Renal pelvis (tissue), 4 donors: Measurements from ENCODE around the gene FOXO3. TPM values are rescaled to one million over a fixed set of nuclear protein-coding genes. Genes with fewer than 3 reads are reported as not detected.

Experiments used
- DNase-seq: peaks from one replicate; pipeline ENCODE4 v3.0.0-alpha.2; 2013
- polyA plus RNA-seq, 3 donors: library from polyadenylated mRNA; unstranded; fragments of 120-200 nt; gene quantifications; one replicate each; pipeline ENCODE4 v1.2.1, GENCODE V29; 2013; ENCODE audit not compliant: insufficient read length in 3 of 3

The FOXO3 gene
- polyA plus RNA-seq, 3 donors = 41.4 to 48.3 (median 46.6) TPM

DNA sequence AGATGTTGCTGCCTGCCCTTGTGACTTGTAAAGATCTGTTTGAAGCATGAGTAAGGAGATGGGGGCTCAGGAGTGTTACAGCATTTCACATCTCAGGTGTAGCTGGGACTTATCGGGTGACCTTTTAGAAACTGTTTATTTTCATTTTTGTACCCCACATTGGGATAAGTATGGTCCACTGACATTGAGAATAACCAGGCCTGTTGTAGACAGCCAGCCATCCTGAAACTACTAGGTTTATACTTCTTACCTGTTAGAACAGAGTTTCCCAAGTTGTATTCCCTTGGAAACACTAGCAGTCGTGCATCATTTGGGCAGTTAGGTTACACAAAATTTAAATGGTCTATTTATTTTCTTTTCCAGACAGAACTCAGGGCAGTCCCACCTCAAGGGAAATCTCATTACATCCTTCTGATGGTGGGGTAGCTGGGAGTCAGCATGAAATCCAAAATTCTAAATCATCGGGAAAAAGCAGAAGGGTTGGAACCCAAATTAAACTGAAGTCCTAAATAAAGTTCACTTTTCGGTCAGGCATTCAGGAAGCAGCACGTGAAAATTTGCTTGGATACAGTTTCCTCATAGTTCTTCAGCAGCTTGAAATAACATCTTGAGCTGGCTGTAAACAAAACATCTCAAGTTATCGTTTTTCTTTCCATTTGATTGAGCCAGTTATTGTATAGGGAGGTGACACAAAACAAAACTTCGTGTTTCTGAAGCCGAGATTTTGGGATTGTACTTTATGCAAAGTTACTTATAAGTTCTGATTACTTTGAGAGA lies 30.5 kb downstream of the FOXO3 start:
- peak; percentile 67 for DNase-seq

DNA sequence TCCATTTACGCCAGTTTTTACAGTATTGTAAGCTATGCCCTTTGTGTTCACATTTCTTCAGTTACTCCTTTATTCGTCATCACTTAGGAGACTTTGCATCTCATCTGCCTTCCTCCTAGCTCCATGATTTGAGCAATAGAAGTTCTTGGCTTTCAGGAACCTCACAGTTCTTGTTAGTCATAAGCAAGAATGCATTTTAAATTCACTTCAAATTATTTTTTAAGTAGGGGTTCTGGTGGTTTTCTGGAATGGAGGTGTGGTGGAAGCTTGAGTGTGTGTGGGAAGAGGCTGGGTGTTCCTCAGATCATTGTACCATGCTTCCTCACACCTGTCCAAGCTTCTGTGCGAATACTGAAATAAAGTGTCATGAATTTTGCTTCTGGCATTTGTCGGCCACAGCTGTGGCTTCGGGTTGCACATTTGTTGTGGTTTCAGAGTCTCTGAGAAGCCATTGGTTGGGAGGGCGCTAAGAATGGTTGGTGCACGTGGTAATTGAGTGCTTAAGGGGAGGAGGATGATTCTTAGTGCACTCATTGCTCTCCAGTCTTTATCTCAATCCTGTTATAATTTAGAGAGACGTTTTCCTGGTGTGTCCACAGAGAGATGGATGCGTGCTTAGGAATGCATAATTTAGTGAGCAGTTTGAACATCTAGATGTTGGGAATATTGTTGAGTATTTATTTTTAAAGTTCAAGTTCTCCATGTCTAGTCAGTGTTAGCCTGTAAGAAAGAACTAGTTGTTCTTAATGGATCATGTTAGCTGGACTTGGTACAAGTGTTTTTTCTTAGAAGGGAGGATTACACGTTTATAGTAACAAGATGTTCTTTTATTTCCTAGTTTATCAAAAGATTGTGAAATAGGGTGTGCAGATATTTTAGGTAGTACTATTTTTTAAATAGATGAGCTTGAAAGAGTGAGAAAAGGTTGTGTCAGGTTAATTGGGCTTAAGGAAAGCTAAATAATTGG lies 31.9 kb downstream of the FOXO3 start:
- peak; percentile 80 for DNase-seq

DNA sequence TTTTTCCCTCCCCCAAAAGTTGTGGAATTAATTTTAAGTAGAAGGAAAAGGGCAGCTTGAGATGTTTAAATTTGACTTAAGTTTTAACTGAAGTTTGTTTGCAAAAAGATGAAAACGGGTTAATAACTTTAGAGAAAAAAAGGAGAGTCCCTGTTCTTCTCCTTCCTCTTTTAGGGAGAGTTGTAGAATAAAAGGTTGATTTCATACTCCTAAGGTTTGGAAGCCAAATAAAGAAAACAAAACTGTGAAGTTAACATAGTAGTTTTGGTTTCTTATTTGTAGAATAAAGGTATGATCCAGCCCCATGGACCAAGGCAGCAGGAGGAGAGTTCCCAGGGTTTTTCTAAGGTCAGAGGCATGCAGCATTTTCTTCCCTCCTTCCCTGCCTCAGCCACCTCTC lies 33.4 kb downstream of the FOXO3 start:
- DNase-seq = no peak

DNA sequence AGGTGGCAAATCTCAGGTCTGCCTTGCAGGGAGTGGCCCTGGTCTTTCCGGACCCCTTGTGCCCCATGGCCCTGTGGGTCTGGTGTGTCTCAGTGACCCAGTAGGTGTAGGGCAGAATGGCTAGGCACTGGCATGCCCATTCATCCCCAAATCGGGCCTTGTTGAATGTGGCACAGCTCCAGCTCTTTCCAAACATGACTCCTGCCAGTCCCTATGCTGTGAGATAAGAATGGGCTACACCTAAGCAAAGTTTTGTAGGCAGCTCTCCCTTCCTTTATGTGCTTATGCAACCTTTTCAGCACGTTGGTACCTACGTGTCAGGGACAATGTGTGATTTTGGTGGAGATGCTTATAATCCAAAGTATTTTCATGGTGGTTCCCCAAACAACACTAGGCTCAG lies 33.9 kb downstream of the FOXO3 start:
- no peak for DNase-seq

DNA sequence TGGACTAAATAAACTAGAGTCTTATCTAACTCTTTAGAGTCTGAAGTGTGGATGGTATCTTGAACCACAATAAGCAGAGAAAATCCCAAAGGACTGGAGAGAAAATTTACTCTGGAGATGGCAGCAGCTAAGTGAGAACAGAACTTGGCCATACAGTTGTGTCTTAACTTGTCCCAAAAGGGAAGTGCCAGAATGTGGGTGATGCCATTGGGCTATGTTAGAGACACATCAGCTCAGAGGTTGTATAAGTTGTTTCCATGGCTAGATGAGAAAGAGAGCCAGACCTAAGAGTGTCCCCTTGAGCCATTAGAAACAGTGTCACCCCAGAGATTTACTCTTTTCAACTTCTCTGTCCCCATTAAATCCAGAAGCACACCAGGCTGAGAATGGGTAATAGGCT lies 36.2 kb downstream of the FOXO3 start:
- no peak for DNase-seq

DNA sequence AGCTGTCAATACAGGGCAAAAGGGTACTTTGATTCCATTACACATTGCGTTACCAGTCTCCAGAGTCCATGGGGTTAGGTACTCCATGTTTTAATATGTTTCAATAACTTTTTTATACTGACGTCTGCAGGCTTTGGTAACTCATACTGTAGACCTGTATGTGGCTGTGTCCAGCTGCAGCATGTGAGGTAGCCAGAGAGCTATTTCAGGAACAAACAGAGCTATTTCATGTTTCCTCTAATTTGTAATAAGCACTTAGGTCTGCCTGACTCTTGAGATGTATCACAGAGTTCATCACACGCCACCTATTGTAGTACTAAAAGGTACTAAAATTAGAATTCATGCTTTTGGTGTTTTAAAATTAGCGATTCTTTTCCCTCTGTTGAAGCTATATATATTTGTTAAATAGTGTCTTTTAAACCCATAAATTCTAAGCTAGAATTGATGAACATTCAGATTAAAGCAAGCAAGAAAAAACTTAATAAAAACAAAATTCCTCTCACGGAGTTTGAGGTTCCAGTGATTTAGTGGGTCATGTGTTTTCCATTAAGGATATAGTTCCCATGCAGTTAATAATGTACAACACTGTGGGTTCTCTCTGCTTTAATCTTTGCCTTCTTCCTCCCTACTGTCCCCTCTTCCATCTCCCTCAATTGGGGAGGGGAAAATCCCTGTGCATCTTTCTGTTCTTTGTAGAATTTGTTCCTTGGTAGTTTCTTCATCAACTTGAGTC lies 37.0 kb downstream of the FOXO3 start:
- no peak for DNase-seq

DNA sequence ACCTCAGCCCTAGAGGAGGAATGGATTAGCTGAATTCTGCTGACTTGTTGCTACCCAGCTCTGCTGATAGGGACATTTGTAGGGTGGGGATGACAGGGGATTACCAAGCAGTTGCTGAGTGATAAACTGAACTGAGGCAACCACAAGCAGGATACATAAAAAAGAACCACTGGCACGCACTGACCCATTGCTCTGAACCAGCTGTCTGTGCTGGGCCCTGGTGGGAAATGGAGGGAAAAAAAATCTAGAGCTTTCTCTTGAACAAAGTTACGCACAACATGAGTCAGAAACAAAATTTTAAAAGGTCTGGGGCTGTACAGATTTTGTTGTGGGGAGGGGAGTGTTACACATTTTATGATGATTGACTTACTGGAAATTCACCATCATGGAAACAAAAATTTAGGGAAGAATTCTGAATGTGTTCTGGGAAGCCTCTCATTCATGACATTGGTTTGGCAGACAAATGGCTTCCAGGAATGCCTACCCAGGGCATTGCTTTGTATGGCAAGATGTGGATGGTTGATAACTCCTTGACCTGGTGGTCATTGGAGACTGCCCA lies 37.7 kb downstream of the FOXO3 start:
- DNase-seq = no peak

DNA sequence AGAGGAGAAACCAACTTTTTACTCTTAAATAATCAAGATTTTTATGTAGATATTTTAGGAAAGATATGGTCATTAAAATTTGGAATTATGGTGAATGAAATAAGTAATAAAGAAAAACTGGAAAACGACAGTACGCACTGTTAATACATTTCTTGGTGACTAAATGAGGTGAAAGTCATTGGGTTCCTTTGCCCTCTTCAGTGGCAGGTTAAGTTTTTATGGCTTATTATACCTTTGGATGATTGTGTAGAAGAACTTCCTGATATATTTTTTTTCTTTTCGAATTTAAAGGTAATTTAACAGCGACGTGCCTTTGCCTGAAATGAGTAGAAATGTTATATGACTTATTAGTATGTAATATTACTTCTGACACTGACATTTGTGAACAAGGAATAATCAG lies 43.4 kb downstream of the FOXO3 start:
- DNase-seq = no peak

DNA sequence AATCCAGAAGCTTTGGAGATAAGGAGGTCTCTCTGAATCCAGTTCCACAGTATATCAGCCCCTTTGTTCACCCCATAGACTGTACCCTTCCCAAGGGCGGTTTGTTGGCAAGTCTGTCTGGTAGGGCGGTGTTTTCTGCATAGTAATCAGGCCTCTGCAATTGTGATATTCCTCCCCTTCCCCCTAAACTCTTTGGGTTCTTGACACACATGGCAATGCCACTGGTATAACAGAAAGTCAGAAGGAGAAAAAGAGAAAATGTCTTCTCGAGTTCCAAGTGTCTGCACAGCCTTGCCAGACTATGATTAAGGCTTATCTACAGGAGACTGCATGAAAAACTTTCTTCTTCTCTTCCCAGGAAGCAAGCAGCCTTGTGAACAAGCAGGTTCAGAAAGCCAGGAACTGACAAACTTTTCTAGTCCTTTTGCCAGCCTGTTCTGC lies 45.6 kb downstream of the FOXO3 start:
- no peak for DNase-seq

DNA sequence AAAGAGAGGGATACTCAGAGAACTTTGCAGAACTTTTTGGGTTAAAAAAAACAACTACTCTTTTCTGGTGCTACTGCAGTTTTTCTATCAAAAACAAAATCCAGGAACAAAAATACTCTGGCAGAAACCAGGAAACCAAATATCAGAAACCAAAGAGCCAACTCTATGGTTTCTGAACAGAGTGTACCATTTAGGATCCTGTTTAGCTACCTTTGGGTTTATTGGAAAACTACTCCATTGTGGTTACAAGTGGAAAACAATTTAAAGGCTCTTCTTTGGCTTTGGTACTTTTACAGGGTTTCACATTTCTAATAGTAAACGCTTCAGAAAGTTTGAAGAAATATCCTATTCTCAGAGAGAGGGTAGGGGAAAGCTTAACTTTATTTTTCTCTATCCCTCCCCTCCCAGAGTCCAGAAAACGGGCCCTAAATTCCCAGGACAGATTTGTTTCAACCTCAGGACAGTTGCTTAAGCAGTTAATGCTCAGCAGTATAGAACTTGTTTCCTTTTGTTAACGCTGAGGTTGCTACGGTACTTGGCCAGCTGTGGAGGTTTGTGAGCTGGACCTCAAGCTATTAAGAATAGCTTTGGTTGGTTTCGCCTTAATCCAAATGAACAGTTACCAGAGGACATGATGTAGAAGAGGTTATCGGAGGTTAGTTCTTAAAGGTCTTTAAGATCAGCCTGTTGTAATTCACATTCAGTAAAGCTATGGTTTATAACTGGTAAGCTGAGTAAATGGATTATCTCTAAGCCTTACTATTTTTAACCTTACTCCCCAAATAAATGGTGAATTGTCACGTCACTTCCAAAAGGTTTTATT lies 47.9 kb downstream of the FOXO3 start:
- DNase-seq = no peak

DNA sequence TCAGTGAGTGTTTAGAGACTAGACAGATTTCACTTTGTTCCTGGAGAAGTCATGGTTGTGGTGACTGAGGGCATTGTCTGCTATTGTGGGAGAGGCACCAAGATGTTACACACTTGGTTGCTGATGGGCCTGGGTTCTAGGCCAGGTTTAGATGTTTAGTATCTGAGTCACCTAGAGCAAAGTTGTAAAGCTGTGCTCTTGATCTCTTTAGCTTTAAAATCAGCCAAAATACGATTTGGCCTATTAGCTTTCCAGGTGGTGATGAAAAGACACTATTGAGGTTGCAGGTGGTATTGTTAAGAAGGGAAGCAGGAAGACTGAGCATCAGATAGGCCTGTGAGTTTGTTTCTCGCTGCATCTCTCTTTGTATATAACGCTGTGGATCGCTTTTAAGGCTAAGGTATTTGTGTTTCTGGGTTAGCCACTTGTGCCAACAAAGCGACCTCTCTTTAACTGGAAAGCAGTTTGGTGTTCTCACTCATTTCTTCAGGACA lies 48.6 kb downstream of the FOXO3 start:
- no peak for DNase-seq

DNA sequence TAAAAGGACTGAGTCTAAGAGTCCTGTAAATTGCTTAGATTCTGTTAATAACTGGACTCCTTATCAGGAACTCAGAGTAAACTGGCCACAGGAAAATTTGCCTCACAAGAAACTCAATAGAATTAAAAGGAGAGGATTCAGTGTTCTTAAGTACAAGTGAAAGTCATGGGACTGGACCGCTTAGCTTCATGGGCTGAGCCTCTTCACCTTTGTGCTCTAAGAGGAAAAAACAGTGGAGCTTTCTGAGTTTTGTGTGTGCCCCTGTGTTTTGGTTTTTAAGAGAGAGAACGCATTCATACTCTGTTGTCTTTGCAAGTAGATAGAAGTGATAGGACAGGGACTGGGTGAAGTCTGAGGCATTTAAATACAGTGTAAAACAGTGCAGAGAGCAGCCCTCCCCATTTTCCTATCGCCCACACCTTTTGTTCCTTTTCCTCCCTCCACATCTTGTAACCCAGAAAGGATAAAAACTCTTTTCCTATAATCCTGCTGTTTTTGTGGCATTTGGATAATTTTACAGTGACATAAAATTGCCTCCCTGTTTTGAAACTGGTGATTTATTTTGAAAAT lies 49.6 kb downstream of the FOXO3 start:
- no peak for DNase-seq

DNA sequence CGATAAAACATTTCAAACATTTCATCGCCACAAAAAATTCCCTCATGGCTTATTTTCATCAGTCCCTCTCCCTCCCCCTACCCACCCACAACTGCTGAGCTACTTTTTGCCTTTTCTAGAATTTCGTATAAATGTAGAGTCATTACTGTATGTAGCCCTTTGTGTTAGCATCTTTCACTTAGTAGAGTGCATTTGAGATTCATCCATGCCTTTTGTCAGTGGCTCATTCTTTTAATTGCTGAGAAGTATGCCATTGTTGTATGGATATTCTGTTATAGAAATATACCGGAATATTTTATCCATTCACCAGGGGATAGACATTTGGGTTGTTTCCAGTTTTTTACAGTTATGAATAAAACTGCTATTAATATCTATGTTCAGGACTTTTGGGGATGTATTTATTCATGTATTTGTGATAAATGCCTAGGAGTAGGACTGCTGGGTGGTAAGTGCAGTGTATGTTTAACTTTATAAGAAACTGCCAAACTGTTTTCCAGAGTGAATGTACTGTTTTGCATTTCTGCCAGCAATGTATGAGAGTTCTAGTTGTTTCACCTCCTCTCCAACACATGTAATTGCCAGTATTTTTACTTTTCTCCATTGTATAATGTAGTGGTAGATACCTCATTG lies 50.4 kb downstream of the FOXO3 start:
- DNase-seq = no peak

DNA sequence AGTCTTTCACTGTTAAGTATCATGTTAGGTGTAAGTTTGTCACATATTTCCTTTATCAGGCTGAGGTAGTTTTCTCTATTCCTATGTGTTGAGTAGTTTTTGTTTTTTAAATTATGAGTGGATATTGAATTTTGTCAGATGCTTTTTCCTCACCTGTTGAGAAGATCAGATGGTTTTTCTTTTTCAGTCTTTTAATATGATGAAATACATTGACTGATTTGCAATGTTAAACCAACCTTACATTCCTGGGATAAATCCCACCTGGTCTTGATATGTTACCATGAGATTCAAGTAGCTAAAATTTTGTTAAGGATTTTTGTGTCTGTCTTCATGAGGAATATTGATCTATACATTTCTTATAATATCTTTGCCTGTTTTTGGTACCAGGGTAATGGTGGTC lies 52.1 kb downstream of the FOXO3 start:
- DNase-seq = no peak

DNA sequence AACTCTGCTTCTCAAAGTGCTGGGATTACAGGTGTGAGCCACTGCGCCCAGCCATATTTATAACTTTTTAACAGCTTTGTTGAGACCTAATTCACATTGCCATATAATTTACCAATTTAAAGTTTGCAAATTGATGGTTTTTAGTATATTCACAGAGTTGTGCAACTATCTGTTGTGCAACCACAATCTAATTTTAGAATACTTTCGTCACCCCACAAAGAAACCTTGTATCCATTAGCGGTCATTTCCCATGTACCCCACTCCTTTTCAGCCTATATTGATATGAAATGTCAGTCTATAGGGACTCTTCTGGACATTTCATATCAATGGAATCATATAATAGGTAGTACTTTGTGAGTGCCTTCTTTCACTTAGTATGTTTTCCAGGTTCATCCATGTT lies 55.8 kb downstream of the FOXO3 start:
- DNase-seq = no peak

DNA sequence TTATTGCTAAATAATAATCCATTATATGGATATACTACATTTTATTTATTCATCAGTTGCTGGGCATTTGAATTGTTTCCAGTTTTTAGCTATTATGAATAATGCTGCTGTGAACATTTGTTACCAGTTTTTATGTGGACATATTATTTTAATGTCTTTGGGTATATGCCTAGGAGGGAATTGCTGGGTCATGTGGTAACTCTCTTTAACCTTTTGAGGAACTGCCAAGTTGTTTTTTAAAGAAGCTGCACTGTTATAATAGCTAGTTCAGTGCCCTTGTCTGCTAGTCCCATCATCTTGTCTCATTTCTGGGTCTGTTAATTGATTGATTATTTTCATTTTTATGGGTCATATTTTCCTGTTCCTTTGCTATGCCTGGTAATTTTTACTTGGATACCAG lies 56.3 kb downstream of the FOXO3 start:
- DNase-seq = no peak

DNA sequence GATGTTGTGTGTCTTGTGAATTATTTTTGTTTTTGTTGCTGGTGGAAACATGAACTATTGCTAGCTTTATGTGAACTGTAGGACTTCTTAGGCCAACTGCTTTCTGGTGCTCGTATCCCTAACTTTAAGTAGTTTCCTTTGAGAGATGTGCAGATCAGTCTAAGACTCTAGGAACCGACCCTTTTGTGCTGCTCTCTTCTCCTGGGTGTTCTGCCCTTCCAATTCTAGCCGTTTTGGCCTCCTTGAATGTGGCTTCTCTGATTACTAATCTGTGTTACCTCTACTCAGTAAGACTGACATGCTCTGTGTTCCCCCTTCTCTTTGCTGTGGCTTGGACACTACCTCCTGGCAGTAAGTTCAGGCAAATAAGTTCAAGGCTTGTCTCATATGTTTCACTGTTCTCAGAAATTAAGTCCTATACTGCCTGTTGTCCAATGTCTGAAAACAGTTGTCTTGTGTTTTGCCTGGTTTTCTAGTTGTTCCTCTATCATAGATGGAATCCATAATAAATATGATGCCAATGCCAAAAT lies 58.0 kb downstream of the FOXO3 start:
- no peak for DNase-seq

DNA sequence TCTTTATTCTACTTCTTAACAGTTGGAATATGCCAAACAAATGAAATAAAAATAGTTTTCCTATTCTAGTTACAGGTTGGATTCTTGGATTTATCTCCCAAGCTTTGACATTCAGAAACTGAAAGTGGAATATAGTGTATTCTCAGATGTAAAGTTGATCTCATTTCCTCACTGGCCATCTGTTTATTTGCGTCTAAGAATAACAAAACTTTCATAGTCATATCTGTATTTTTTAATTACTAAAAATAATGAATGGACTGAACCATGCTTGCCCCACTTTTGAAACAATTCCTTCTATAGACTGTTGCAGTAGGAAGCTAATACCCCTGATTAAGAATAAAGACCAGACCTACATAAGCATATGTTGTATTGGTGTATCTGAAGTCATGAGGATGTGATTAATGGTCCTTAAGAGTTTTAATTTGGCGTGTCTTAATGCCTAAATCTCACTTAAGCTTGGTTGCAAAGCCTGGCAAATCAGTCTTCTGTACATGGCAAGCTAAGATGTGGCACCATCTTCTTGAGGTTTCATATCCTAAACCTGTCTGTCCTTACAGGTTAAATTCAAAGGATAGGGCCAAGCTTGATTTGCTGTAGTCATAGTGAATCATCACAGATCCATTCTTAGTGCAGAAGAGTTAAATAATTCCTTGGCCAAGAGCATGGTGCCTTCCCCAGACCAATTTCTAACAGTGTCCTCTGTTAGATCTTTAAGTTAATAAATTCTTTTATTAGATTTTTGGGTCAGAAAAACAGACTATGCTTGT lies 58.9 kb downstream of the FOXO3 start:
- no peak for DNase-seq

DNA sequence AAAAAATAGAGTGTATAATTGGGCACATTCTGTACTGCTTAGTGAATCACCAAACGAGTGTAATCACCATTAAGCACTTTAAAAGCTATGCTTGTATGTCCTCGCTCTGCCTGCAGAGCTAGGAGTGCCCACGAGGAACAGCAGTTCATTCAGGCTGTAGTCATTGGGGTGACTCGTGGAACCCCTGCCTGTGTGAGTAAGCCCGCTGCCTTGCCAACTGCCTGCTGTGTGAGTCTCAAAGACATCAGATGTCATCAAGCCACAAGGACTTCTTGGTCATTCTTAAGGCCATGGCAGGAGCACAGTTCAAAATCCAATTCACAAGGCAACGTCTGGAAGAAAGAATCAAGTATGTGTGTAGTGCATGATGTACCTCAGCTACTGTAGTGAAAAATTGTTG lies 60.4 kb downstream of the FOXO3 start:
- DNase-seq = no peak
